GM21528 (cell line): ENCODE data around the gene PPP1R1C.
"Not testable (repeated sequence)": the region's sequence is repeated elsewhere in the genome, so short reads cannot be mapped to it uniquely, and the experiment has no call there.

ENCODE experiments used
- ATAC-seq: cut with Tn5 transposase; IDR thresholded peaks from one replicate; pipeline ENCODE4 v1.9.1; 2021; ENCODE audit warnings: mild to moderate bottlenecking, moderate library complexity; ENCODE audit not compliant: unreplicated experiment, low FRiP score

PPP1R1C gene, protein sequence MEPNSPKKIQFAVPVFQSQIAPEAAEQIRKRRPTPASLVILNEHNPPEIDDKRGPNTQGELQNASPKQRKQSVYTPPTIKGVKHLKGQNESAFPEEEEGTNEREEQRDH

DNA sequence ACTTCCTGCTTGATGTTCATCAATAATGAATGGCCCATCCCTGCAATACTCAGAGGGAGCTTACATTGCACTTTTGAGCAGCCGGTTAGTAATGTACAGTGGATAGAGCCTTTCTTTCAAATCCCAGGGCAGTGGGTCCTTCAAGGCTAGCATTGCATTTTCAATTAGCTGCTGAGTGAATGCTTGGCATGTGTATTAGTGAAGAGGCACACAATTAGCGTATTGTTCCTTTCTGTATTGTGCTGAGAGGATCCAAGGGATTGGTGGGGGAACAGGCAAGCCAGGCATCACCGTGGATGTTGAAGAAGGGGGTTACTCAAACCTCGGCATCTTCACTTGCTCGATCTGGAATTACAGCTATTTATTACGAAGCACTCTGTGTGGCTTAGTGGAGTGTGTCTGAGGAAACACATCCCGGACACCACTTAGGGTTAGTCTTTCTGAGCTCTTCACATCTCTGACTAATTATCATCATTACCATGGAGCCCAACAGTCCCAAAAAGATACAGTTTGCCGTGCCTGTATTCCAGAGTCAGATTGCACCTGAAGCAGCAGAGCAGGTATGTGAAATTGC, at the start of gene PPP1R1C:
Gene PPP1R1C (plus strand): TSS at position 222 of the 574 bp plus-strand sequence. CDS start 258 bp downstream, at position 480.
- ATAC-seq: no peak

DNA sequence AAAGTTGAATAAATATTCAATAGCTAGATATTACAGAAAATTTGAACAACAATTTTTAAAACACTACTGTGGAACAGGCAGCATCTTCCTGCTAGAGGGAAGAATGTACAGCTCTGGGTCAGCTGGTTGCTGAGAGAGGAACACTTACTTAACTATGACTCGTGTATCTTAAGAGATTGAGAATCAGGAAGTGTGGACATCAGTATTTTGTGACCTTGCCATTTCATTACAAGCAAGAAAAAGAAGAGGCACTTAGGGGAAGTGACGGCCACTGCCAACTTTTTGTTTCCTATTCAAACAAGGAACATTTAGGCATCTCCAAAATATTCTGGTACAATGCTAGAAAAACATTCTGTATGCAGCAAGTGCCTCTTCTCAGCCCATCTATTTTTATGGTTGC, 48.2 kb upstream of the PPP1R1C start:
- no peak for ATAC-seq

DNA sequence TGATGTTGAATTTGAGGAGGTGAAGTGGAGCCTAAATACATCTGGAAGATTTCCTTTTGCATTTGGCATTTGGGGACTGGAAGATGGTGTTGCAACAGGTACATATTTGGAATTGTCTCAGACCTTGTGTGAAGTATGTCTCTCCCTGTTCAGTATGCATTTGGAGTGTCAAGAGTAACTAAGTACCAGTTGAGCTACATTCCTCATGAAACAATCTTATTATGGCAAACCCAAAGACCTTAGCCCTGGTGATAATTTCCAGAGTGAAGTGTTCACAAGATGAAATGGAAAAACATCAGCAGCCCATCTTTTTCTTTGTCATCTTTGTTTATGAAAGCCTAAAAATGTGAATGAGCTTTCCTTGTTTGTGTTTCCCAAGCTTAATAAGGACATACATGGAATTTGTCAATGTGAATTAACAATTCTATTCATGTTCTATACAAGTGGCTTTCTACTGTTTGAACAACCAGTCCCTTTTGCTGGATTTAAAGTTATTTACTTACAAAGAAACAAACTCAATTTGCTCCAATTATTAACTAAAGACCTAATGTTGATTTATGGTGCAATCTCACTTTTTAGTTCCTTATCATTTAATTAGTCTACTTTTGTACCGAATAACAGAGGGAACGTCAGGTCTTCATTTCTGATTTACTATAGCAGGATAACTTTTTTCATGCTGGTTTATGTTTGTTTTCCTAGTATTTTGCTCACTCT, 42.1 kb upstream of the PPP1R1C start:
- no peak for ATAC-seq

DNA sequence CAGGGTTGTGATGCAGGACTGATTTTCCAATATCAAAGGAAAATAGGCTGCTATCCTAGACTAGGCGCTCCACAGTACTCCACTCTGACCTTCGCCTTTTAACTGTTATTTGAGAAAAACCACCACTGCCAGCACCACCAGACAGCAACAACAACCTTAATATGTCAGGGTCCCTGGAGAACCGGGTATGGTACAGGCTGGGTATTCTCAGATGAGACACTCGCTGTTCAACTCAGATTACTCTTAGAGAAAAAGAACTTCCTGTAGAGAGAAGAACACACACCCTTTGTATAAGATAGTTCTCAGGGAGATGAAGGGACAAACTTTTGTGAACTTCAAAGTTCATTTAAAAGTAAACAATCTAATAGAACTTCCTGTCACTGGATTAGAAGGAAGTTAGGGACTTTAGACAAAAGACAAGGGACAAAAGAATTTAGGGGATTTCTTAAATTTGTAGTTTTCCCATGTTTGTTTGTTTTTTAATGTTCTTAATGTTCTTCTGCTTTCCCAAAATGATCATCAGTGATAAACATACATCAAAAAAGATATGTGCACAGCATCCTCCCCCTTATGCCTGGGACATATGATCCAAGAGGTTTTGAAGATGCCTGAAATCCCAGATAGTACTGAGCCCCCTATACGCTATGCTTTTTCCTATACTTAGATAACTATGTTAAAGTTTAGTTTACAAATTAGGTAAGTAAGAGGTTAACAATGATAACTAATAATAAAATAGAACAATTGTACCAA, 41.3 kb upstream of the PPP1R1C start:
- ATAC-seq: no peak

DNA sequence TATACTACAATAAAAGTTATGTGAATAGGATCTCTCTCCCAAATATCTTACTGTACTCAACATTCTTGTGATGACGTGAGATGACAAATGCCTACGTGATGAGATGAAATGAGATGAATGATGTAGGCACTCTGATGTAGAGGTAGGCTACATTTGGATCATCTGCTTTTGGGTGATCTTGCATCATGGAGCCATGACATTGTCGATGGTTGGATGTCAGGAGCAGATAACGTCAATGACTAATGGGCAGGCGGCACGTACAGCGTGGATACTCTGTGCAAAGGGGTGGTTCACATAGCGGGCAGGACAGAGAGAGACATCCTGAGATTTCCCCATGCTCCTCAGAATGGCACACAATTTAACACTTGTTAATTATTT, 40.8 kb upstream of the PPP1R1C start:
- ATAC-seq: no peak

DNA sequence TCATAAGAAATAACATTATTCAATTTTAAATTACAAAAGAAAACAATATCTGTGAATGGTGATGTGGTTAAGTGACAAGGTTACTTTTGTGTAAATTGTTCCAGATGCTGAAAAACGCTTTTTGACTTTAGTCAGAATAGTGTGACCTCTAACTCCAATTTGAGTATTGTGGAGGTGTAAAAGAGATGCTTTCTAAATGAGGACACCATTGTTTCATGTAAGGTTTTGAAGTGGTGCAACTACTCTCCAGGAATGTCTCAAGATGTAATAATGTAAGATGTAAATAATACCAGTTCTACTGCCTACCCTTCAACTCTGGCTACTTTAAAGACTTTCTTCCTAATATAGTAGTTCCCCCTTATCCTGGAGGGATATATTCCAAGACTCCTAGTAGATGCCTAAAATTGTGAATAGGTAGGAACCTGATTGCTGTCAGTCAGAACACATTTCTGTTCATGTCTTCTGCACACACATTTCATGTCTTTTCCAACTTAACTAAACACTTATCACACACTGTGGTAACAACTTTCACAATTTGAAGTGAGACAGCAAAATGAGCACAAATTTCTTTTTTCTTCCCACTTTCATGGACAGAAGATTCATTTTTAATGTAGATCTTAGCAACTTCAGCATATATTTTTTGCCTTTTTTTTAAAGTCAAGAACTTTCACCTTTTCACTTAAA, 39.1 kb upstream of the PPP1R1C start:
- no peak for ATAC-seq

DNA sequence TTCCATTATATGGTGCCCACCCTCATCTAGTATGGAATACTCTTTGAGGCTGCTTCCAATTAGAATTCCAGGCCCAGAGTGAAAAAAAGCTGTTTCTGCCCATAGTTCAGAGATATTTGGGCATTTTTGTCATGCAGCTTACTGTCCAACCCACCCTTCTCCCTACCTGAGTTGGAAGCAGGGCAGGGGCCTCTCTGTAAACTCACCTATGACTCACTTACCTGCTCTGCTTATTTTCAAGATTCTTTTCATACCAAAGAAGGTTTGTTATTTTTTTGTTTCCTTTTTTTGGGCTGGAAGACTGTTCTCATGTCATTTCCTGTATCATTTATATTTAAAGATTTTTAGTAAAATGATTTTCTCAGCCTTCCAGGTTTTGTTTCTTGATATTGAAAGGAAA, 38.4 kb upstream of the PPP1R1C start:
- no peak for ATAC-seq

DNA sequence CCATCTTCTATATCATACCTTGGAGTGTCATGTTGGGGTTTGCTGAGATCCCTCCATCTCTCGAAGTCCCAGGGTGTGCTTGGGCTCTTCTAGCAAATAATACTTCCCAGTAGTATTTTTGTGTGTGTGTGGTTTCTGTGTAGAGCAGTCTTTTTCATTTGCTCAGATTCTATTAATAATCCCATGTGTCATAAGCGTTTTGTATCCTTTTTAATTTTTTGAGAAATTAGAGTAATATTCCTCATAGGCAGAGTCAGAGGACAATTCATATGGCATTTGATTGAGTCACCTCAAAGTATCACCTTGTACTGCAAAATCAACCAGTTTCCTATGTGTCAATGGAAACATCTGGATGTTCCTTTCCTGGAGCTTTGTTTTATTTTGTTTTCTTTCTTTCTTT, 37.4 kb upstream of the PPP1R1C start:
- no peak for ATAC-seq

DNA sequence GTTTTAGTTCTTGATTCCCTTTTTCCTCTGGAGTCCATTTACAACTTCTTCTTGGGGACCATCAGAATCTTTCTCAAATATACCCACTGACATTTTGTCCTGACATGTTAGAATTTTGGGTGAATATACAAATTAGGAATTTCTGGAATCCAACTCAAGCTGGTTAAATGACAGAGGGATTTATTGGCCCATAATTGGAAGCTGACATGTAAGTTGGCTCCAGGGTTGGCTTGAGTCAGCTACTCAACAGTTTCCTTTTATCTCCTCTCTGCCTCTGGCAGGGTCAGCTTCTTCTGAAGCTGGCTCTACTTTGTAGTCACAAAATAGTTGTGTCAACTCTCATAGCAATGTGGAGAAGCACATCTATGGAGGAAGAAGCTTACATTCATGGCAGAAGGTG, 36.6 kb upstream of the PPP1R1C start:
- no peak for ATAC-seq

DNA sequence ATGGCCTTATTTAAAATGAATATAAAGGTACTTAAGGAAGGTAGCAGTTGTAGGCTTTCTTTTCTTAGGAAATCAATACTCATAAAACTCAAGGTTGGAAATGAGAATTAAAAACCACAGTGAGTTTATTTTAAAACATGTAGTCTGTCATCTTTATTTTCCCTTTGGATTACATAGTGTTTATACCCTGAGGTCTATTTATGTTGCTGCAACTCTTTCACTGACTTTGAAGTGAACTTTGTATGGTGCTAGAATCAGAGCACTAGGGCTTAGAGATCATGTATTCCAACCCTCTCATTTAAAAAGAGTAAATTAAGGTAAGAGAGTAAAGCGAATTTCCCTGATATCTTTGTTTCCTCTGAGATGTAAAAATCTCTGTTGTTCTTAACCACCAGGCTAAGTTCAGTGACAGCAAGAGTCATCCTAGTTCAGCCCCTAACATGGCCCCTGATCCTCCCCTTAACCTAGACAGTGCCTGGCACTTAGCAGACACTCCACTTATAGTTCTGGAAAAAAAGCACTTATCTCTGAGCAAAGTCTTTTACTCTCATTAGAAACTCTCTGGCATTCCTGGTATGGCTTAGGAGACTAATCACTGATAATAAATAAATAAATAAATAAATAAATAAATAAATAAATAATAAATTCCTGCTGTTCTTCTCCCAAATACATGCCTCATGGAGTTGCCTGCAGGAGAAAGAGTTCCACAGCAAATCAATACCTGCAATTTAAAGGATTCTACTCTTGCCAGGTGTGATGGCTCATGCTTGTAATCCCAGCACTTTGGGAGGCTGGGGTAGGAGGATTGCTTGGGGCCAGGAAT, 33.0 kb upstream of the PPP1R1C start:
- ATAC-seq: no peak

DNA sequence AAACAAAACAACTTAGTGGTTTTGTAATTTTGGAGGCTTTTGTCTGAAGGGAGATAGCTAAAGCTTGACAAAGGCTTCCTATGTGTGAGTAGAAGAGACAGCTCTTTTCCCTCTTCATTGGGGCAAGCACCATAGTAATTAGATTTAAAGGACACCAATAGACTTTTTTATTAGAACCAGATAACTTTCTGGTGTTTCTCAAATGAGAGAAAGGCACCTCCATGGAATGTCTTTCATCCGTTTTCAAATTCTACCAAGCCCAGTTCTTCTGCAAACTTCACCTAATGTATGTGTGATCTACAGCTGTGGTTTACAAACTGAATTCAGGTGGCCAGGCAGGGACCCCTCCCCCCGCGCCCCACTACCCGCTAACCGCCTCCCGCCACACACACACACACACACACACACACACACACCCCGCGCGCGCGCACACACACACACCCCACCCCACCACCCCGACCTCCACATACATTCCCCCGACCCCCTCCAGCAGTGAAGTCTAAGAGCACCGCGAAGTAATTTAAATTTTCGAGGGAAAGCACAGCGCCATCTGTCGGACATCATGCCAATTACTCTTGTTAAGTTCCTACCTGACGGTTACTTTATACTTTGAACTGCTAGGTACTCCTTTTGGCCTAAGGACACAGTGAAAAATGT, 31.6 kb upstream of the PPP1R1C start:
- ATAC-seq: no peak

DNA sequence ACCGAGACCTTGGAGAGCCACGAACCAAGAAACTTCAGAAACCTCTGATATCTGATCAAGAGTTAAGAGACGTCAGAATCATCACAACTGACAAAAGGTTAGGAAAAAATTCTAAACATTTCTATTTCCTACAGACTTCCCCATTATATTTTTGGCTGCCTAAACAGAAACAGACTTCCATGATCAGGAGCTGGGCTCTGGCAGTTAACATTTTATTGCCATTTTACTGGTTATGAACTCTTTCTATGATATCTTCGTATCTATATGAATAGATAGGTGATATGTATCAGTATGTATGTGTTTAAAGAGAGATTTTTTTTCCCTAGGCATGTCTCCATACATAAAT, 31.1 kb upstream of the PPP1R1C start:
- no peak for ATAC-seq

DNA sequence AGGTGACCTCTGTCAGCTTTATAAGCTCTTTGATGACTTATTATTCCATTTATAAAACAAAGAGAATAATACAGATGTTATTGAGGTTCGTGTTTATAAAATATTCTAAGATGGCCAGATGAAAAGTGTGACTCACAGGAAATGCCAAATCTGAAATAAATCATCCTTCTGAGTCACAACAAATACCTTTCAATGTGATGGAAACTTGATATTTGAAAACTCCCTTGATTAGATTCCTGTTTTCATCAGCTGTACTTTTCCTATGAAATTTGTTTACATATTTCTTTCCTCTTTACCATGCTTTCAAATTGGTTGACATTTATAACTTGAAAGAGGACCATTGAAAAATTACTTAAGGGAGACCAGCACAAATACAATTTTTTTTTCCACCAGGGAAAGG, 30.6 kb upstream of the PPP1R1C start:
- no peak for ATAC-seq

DNA sequence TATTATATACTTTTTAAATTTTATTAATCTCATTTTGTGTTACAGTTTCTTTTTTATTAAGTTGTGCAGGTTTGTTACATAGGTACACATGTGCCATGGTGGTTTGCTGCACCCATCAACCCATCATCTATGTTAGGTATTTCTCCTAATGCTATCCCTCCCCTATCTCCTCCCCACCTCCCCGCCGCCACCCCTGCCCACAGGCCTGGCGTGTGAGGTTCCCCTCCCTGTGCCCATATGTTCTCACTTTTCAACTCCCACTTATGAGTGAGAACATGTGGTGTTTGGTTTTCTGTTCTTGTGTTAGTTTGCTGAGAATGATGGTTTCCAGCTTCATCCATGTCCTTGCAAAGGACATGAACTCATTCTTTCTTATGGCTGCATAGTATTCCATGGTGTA, 29.8 kb upstream of the PPP1R1C start:
- ATAC-seq: not testable (repeated sequence)

DNA sequence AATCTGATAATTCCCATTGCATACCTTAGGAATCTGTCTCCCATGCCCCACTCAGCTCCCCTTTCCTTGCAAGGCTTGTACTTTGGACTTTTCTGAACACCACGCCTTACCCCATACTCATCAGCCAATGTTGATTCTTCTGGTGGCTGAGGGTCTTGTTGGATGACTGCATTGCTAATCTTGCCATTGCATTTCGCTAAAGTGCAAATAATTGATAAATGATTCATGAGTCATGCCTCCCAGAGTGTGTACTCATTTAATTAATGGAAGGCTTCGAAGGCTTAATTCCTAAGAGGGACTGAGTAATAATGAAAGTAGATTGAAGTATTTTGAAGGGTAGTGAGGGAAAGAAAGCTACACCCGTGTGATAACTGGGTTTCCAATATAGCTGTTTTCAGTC, 28.0 kb upstream of the PPP1R1C start:
- ATAC-seq: no peak

DNA sequence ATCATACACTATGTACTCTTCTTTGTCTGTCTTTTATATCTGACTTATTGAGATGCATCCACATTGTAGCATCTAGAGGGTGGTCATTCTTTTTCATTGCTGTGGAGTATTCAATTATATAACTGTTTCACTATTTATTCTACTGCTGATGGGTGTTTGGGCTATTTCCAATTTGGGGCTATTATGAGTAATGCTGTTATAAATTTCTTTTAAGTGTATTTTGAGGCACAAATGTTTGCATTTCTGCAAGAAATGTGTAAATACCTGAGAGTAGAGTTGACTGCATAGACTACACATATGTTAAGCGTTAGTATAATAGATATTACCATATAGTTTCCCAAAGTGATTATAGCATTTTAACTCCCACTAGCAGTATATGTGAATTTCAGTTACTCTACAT, 26.9 kb upstream of the PPP1R1C start:
- ATAC-seq: no peak

DNA sequence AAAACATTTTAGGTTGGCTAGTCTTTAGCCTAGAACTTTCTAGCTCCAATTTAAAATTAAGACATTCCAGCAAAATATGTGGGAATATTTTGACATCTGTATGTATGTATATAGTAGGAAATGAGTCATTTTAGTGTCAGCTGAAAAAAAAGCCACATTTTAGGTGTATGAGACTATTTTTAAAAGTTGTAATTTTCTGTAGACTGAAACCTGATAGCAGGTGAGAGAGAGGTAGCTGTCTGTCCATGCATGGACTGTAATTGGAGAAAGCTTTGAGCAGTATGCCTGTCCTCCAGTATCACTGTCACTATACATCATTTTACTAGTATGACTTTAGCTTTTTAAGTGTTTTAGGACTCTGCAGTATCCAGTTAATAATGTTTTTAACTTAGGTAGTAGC, 26.1 kb upstream of the PPP1R1C start:
- ATAC-seq: no peak

DNA sequence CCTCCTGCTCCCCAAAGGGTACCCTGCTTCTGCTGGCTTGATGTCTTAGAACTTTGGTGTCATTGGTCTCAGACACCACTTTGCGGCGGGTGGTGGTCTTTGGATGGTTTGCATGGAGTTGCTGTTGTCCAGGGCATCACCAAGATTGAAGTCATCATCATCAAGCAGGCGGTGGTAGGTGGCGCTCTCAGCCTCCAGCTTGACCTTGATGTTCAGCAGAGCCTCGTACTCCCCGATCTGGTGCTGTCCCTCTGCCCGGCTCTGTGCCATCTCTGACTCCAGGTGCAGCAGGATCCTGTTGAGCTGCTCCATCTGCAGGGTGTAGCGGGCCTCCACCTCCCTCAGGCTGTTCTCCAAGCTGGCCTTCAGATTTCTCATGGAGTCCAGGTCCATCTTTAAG, 24.5 kb upstream of the PPP1R1C start:
- ATAC-seq: not testable (repeated sequence)

DNA sequence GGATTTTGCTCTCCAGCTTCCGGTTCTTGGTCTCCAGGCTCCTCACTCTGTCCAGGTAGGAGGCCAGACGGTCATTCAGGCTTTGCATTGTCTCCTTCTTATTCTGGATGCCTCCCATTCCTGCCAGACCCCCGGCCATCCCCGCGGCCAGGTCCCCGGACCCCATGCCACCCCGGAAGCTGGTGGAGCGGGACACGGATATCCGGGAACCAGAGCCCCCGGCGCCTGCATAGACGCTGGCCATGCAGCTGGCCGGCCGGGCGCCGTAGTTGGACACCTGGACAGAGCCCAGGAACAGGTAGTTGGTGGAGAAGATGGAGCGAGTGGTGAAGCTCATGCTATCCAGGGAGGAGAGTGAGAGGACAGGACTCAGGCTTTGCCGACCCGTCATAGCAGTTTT, 23.5 kb upstream of the PPP1R1C start:
- ATAC-seq: no peak
